ENCODE results near the gene CCDC12. TPM values are rescaled to one million over a fixed set of nuclear protein-coding genes. Genes with fewer than 3 reads are reported as not detected.
A peak's percentile ranks its signal among the peaks of the same experiment; 100 is the strongest.

Gene CCDC12
- total RNA-seq, 4 donors from 2014 or later, result 36.9 to 59.4 (median 50.2) TPM

DNA sequence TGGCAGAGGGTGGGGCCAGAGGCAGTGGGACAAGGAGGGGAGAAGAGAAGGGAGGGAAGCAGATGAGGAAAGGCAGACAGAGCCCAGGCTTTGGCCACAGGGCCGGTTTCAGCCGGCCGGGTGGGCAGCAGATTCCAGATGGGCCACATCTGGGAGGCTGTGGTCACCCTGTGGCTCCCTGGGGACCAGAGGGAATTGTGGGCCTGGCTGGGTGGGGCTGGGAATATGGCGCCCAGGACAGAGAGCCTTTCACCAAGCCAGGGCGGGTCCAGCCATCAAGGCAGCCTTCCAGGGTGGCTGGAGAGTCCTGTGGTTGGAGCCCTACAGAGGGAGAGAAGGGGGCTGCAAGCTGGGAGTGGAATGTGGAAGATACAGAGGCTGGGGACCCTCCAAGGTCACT is 80.2 kb downstream of the CCDC12 start:
- 70% methylated on average over 5 of the region's 5 CpGs for WGBS, 2 donors
- Histone ChIP-seq H3K4me1 (peaks cover 0 to 49% (median 31%) of the 10 kb centered on the region in 4 donors), H3K9me3 (no peaks in the 10 kb centered on the region), H3K4me3 (no peak overlapping the region), H3K27me3 (peaks cover 0 to 14% of the 10 kb centered on the region in 2 donors), H3K27ac (no peak overlapping the region), H3K36me3 (no peaks in the 10 kb centered on the region)
- TF ChIP-seq POLR2A (IDR thresholded peaks at IDR 0.05) (no peak), EP300 (IDR thresholded peaks at IDR 0.05) (no peak)
- TF ChIP-seq, protein P1, sequence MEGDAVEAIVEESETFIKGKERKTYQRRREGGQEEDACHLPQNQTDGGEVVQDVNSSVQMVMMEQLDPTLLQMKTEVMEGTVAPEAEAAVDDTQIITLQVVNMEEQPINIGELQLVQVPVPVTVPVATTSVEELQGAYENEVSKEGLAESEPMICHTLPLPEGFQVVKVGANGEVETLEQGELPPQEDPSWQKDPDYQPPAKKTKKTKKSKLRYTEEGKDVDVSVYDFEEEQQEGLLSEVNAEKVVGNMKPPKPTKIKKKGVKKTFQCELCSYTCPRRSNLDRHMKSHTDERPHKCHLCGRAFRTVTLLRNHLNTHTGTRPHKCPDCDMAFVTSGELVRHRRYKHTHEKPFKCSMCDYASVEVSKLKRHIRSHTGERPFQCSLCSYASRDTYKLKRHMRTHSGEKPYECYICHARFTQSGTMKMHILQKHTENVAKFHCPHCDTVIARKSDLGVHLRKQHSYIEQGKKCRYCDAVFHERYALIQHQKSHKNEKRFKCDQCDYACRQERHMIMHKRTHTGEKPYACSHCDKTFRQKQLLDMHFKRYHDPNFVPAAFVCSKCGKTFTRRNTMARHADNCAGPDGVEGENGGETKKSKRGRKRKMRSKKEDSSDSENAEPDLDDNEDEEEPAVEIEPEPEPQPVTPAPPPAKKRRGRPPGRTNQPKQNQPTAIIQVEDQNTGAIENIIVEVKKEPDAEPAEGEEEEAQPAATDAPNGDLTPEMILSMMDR (IDR thresholded peaks at IDR 0.05), result no peak
- no peak for DNase-seq (ENCODE audit: low spot score in 2 of 2)

DNA sequence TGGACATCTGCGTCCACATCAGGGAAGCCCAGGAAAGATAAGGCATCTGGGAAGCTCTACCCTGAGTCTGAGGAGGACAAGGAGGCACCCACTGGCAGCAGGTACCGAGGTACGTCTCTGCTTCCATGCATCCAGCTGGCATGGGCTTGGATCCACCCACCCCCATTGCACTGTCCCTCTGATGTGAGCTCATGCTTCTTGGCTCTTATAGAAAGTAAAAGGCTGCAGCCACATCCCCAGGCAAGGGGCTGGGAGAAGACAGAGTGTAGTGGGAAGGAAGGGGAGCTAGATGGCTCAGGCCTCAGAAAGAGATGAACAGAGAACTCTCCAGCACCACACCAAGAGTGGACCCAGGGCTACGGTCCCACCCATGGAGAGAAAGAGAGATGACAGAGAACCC is 80.8 kb downstream of the CCDC12 start:
- TF ChIP-seq, protein P1 (IDR thresholded peaks at IDR 0.05), result no peak
- TF ChIP-seq EP300 (IDR thresholded peaks at IDR 0.05), result no peak
- no peak for TF ChIP-seq POLR2A (IDR thresholded peaks at IDR 0.05)
- DNase-seq (ENCODE audit: low spot score in 2 of 2), result no peak
- Histone ChIP-seq H3K36me3 (no peaks in the 10 kb centered on the region), H3K27me3 (peaks cover 0 to 14% of the 10 kb centered on the region in 2 donors), H3K4me1 (peaks cover 0 to 49% (median 31%) of the 10 kb centered on the region in 4 donors), H3K27ac (no peak overlapping the region), H3K4me3 (no peak overlapping the region), H3K9me3 (no peaks in the 10 kb centered on the region)
- 70 to 87% methylated on average over 4 of the region's 4 CpGs for WGBS, 2 donors

DNA sequence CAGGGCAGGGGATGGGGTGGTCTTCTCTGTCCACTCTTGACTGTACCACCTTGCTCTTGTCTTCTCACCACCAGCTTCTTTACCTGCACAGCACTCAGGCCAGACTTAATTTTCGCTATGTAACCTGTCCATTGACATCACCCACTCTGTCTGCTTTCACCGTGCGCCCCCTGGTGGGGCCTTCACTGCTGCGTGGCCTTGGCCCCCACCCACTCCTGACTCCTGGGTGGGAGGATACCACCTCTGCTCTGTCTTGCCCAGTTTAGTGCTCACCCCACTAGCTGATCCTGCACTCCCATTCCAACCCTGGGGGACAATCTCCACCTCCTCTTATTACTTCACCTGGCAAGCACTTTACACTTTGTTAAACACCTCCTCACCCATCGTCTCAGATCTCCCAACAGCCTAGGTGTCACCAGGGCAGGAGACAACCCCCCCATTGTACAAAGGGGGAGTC is 81.3 kb downstream of the CCDC12 start:
- WGBS, 2 donors, result 25 to 30% methylated on average over 5 of the region's 5 CpGs
- TF ChIP-seq, protein P1 (IDR thresholded peaks at IDR 0.05), result peak; percentile 70 to 94 (median 77)
- TF ChIP-seq EP300 (IDR thresholded peaks at IDR 0.05), result no peak
- Histone ChIP-seq H3K36me3 (no peaks in the 10 kb centered on the region), H3K4me1 (peaks cover 0 to 49% (median 31%) of the 10 kb centered on the region in 4 donors), H3K27me3 (peaks cover 0 to 14% of the 10 kb centered on the region in 2 donors), H3K4me3 (no peak overlapping the region), H3K27ac (no peak overlapping the region), H3K9me3 (no peaks in the 10 kb centered on the region)
- peak; percentile 59 to 82 for DNase-seq (ENCODE audit: low spot score in 2 of 2)

DNA sequence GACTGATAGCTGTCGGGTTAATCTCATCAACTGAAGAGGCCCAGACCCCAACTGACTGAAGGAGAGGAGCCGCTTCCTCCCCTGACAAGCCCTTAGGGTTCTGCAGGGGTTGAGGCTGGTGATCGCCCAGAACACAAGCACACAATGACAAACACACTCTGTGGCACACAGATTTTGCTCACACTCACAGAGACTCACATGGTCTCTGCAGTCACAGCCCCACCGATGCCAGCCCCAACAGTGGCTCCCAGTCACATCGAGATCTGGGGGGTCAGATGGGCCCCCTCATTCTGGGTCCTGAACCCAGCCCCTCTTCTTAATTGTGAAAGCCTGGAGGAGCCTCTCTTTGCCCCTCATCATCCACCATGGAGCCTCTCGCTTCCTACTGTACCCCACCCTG is 82.3 kb downstream of the CCDC12 start:
- WGBS, 2 donors, result 93 to 96% methylated on average over 4 to 6 of the region's 6 CpGs
- TF ChIP-seq EP300 (IDR thresholded peaks at IDR 0.05) (no peak), POLR2A (IDR thresholded peaks at IDR 0.05) (no peak)
- TF ChIP-seq, protein P1 (IDR thresholded peaks at IDR 0.05), result no peak

DNA sequence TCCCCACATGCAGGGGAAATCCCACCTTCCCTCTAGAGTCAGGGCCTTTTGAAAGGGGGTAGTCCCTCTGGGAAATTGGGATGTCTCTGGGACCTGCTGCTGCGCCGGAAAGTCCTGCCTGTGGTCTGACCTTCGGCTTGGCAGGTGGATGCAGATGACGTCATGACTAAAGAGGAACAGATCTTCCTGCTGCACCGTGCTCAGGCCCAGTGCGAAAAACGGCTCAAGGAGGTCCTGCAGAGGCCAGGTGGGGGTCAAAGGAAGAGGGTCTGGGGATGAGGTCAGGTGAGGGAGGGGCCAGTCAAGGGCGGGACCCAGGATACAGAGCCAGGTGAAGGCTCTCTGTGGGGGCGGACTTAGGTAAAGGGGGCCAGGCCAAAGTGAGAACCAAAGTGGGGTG is 82.8 kb downstream of the CCDC12 start:
- no peak for DNase-seq (ENCODE audit: low spot score in 2 of 2)
- Histone ChIP-seq H3K4me1 (peaks cover 0 to 34% (median 27%) of the 10 kb centered on the region in 4 donors), H3K36me3 (no peaks in the 10 kb centered on the region), H3K27me3 (peaks cover 0 to 10% of the 10 kb centered on the region in 2 donors), H3K9me3 (no peaks in the 10 kb centered on the region), H3K4me3 (no peak overlapping the region), H3K27ac (no peak overlapping the region)
- TF ChIP-seq EP300 (IDR thresholded peaks at IDR 0.05) (no peak), POLR2A (IDR thresholded peaks at IDR 0.05) (no peak)
- TF ChIP-seq, protein P1 (IDR thresholded peaks at IDR 0.05), result no peak
- 61 to 81% methylated on average over 9 of the region's 9 CpGs for WGBS, 2 donors

More for the DNA sequence above, 82.3 kb downstream of the CCDC12 start:
- Histone ChIP-seq H3K36me3 (no peaks in the 10 kb centered on the region), H3K27me3 (peaks cover 0 to 14% of the 10 kb centered on the region in 2 donors), H3K4me1 (peaks cover 0 to 39% (median 31%) of the 10 kb centered on the region in 4 donors), H3K4me3 (no peak overlapping the region), H3K9me3 (no peaks in the 10 kb centered on the region), H3K27ac (no peak overlapping the region)
- no peak for DNase-seq (ENCODE audit: low spot score in 2 of 2)
